ENCODE data around the gene C10orf143.

The C10orf143 gene

DNA sequence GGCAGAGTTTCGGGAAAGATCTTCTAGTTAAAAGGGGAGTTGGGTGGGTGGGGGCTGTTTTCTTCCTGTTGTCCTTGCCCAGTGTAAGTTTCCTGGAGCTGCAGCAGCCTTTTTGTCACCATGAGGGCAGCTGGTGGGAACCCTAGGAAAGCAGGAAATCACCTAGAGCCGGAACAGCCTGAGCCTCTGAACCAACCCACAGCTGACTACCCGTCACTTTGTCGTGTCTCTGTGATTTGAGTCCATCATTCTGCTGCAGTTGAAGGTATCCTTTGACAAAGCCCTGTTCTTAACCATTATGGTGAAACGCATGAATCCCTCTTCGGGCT lies 1.2 kb upstream of the C10orf143 start:
- Histone ChIP-seq H3K36me3 (ENCODE audit: insufficient read depth, low read length) (no peaks in the 10 kb centered on the region; the same call in 1 of the 2 replicates), H3K4me1 (ENCODE audit: insufficient read depth, low read length, severe bottlenecking) (peaks cover 29% of the 10 kb centered on the region), H3K27me3 (ENCODE audit: insufficient read depth, low read length) (no peaks in the 10 kb centered on the region), H2AFZ (ENCODE audit: low read length) (no peak overlapping the region), H3K27ac (ENCODE audit: low read depth, low read length, poor library complexity, severe bottlenecking) (peak overlapping the region; percentile 77), H3K9me3 (ENCODE audit: low read length) (no peaks in the 10 kb centered on the region), H3K9me2 (ENCODE audit: low read depth, low read length) (no peaks in the 10 kb centered on the region), H3F3A (ENCODE audit: insufficient read depth, low read length) (no peaks in the 10 kb centered on the region), H3K4me2 (ENCODE audit: low read length) (peak overlapping the region; percentile 85), H3K9ac (ENCODE audit: low read length) (peak overlapping the region; percentile 89), H3K4me3 (ENCODE audit: low read depth, low read length, poor library complexity, severe bottlenecking) (peak overlapping the region; percentile 79), H4K20me1 (ENCODE audit: insufficient read depth, low read length) (no peaks in the 10 kb centered on the region), H3K79me2 (ENCODE audit: insufficient read depth, low read length) (no peaks in the 10 kb centered on the region; the same call in 1 of the 2 replicates)
- no peak for TF ChIP-seq EZH2 (IDR thresholded peaks at IDR 0.05; ENCODE audit: borderline replicate concordance, low read length)
- TF ChIP-seq, protein P1, sequence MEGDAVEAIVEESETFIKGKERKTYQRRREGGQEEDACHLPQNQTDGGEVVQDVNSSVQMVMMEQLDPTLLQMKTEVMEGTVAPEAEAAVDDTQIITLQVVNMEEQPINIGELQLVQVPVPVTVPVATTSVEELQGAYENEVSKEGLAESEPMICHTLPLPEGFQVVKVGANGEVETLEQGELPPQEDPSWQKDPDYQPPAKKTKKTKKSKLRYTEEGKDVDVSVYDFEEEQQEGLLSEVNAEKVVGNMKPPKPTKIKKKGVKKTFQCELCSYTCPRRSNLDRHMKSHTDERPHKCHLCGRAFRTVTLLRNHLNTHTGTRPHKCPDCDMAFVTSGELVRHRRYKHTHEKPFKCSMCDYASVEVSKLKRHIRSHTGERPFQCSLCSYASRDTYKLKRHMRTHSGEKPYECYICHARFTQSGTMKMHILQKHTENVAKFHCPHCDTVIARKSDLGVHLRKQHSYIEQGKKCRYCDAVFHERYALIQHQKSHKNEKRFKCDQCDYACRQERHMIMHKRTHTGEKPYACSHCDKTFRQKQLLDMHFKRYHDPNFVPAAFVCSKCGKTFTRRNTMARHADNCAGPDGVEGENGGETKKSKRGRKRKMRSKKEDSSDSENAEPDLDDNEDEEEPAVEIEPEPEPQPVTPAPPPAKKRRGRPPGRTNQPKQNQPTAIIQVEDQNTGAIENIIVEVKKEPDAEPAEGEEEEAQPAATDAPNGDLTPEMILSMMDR (IDR thresholded peaks at IDR 0.05; ENCODE audit: low read length), result no peak

DNA sequence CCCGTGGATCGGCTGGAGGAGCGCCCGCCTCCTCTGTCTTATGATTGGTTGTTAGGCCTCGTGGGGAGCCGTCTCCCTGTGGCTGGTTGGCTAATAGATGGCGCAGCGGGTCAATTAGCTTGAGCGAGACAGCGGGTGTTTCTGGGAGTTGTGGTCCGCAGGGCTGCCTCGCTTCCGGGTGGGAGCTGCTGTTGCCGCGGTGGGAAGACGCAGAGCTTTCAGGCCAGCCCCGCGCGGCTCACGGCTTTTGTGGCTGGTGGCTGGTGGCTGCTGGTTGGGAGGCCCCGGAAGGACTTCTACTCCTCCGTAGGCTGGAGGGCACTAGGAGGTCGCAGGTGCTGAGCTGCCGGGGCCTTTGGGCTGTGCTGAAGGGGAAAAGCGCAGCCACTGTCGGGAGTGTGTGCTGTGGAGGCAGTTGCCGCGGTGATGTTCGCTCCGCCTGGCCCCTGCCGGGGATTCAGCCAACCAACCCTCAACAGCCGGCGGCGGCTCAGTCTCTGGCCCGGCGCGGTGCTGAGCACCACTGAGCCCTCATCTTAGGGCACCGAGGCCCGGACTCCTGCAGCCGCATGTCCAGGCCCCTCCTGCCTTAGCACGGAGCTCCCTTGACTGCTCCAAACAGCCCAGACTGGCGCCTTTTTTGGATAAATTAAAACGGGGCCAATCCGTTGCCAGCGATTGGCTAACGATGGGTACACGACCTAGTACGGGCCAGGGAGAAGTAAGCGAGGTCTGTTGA lies 652 bp upstream of the C10orf143 start:
- Histone ChIP-seq H3K27ac (ENCODE audit: low read depth, low read length, poor library complexity, severe bottlenecking) (peak overlapping the region; percentile 77), H3F3A (ENCODE audit: insufficient read depth, low read length) (no peaks in the 10 kb centered on the region), H3K9ac (ENCODE audit: low read length) (peak overlapping the region; percentile 89), H3K36me3 (ENCODE audit: insufficient read depth, low read length) (no peaks in the 10 kb centered on the region; the same call in 1 of the 2 replicates), H3K4me2 (ENCODE audit: low read length) (peak overlapping the region; percentile 85), H3K4me3 (ENCODE audit: low read depth, low read length, poor library complexity, severe bottlenecking) (peak overlapping the region; percentile 79), H2AFZ (ENCODE audit: low read length) (0 out of 2 replicates have a peak overlapping the region, but pooled peaks have one; percentile 39), H3K9me3 (ENCODE audit: low read length) (no peaks in the 10 kb centered on the region), H3K79me2 (ENCODE audit: insufficient read depth, low read length) (no peaks in the 10 kb centered on the region; the same call in 1 of the 2 replicates), H3K4me1 (ENCODE audit: insufficient read depth, low read length, severe bottlenecking) (peaks cover 29% of the 10 kb centered on the region), H4K20me1 (ENCODE audit: insufficient read depth, low read length) (no peaks in the 10 kb centered on the region), H3K9me2 (ENCODE audit: low read depth, low read length) (no peaks in the 10 kb centered on the region), H3K27me3 (ENCODE audit: insufficient read depth, low read length) (no peaks in the 10 kb centered on the region)
- TF ChIP-seq, protein P1 (IDR thresholded peaks at IDR 0.05; ENCODE audit: low read length), result no peak
- no peak for TF ChIP-seq EZH2 (IDR thresholded peaks at IDR 0.05; ENCODE audit: borderline replicate concordance, low read length)

DNA sequence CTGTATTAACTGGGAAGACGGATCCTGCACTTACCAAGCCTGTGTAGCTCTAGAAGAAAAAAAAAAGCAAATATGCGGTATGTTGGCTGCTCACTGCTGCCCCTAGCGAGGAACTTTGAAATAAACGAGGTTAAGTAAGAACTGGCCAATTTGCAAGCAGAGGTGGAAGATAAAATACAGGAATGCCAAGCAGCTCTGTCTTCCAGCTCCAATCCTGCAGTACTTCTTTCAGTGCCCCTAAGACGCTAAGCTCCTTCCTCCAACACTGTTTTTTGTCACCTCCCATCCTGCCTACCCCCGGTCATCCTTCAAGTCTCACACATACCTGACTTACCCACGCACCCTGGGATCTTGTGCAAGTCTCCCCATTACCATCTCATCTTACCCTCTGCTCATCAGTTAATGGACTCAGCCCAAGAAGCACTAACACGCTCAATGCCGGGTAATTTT lies 809 bp downstream of the C10orf143 start:
- H3K27ac ChIP-seq (ENCODE audit: low read depth, low read length, poor library complexity, severe bottlenecking), result peak overlapping the region; percentile 75
- TF ChIP-seq, protein P1 (IDR thresholded peaks at IDR 0.05; ENCODE audit: low read length), result peak; percentile 72
- no peak for TF ChIP-seq EZH2 (IDR thresholded peaks at IDR 0.05; ENCODE audit: borderline replicate concordance, low read length)
- peak overlapping the region; percentile 79 for H3K4me3 ChIP-seq (ENCODE audit: low read depth, low read length, poor library complexity, severe bottlenecking)
- H3K9ac ChIP-seq (ENCODE audit: low read length), result peak overlapping the region; percentile 89
- no peaks in the 10 kb centered on the region for H4K20me1 ChIP-seq (ENCODE audit: insufficient read depth, low read length)
- no peak overlapping the region for H2AFZ ChIP-seq (ENCODE audit: low read length)
- H3K27me3 ChIP-seq (ENCODE audit: insufficient read depth, low read length), result no peaks in the 10 kb centered on the region
- H3K4me1 ChIP-seq (ENCODE audit: insufficient read depth, low read length, severe bottlenecking), result peaks cover 29% of the 10 kb centered on the region
- no peaks in the 10 kb centered on the region; the same call in 1 of the 2 replicates for H3K79me2 ChIP-seq (ENCODE audit: insufficient read depth, low read length)
- no peaks in the 10 kb centered on the region for H3K9me2 ChIP-seq (ENCODE audit: low read depth, low read length)
- H3K9me3 ChIP-seq (ENCODE audit: low read length), result no peaks in the 10 kb centered on the region
- H3F3A ChIP-seq (ENCODE audit: insufficient read depth, low read length), result no peaks in the 10 kb centered on the region
- H3K4me2 ChIP-seq (ENCODE audit: low read length), result peak overlapping the region; percentile 85
- H3K36me3 ChIP-seq (ENCODE audit: insufficient read depth, low read length), result no peaks in the 10 kb centered on the region; the same call in 1 of the 2 replicates
